SK-N-SH (cell line): ENCODE data around the gene EFNA3.

ENCODE experiments used
- CTCF ChIP-seq: fragments of 200-600 bp; sonication (generic); IDR thresholded peaks from 2 replicates; pipeline ENCODE4 v1.6.1; 2017; ENCODE audit warnings: antibody characterized with exemption, mild to moderate bottlenecking, moderate library complexity
- ELF1 ChIP-seq: IDR thresholded peaks from 2 replicates; pipeline ENCODE4 v1.4.0; 2012
- SIN3A ChIP-seq: IDR thresholded peaks from 2 replicates; pipeline ENCODE4 v1.6.1; 2012; ENCODE audit warnings: low read depth, mild to moderate bottlenecking, low read length, moderate library complexity, borderline replicate concordance
- TEAD4 ChIP-seq: IDR thresholded peaks from 2 replicates; pipeline ENCODE4 v1.4.0; 2012; ENCODE audit warnings: mild to moderate bottlenecking, borderline replicate concordance; ENCODE audit not compliant: insufficient read depth
- YY1 ChIP-seq: IDR thresholded peaks from 2 replicates; pipeline ENCODE4 v1.4.0; 2012; ENCODE audit warnings: low read depth, mild to moderate bottlenecking
- ZBTB33 ChIP-seq: IDR thresholded peaks from 2 replicates; pipeline ENCODE4 v1.4.0; 2012; ENCODE audit warnings: low read depth, borderline replicate concordance

- TF ChIP-seq ZBTB33 (no peak), SIN3A (no peak), CTCF (no peak), TEAD4 (no peak), YY1 (no peak), ELF1 (no peak)
These were observed 6.9 kb upstream of the EFNA3 start for GRCh38 chr1:155071701-155072100.
